Stomach (tissue), 9 donors: ENCODE measurements around the gene DOCK6. TPM values are rescaled to one million over a fixed set of nuclear protein-coding genes. Genes with fewer than 3 reads are reported as not detected.

Experiments used
- DNase-seq, 2 donors: peaks; one replicate each; pipeline versions ENCODE4 v3.0.0 to v3.0.0-alpha.2; 2013 to 2019
- H3K27ac ChIP-seq, 5 donors: fragments of 200-600 bp in 4 of 5; sonication (generic) in 4 of 5; one replicate each; pipeline ENCODE4 v1.5.1; 2013 to 2019; ENCODE audit warnings: mild to moderate bottlenecking in 1 of 5, moderate library complexity in 1 of 5
- H3K27me3 ChIP-seq, 3 donors: fragments of 200-600 bp; sonication (generic); one replicate each; pipeline ENCODE4 v1.5.1; 2017 to 2019; ENCODE audit warnings: mixed run types in 1 of 3
- H3K36me3 ChIP-seq, 4 donors: fragments of 200-600 bp; sonication (generic); 1 replicate in 3 of 4; 2 replicates in 1 of 4; pipeline ENCODE4 v1.5.1; 2016 to 2019
- H3K4me1 ChIP-seq, 4 donors: fragments of 200-600 bp; sonication (generic); one replicate each; pipeline ENCODE4 v1.5.1; 2016 to 2019
- H3K4me3 ChIP-seq, 4 donors: fragments of 200-600 bp; sonication (generic) in 3 of 4; one replicate each; pipeline ENCODE4 v1.5.1; 2016 to 2019; ENCODE audit warnings: mild to moderate bottlenecking in 1 of 4
- H3K9me3 ChIP-seq, 4 donors: fragments of 200-600 bp; sonication (generic); one replicate each; pipeline ENCODE4 v1.5.1; 2016 to 2019
- EP300 ChIP-seq: sonication (generic); formaldehyde crosslinking; IDR thresholded peaks from one replicate; pipeline ENCODE4 v1.6.1; 2017; ENCODE audit warnings: antibody characterized with exemption
- POLR2A ChIP-seq, 4 donors: fragments of 450-650 bp; IDR thresholded peaks; one replicate each; pipeline ENCODE4 v1.6.1; 2016; ENCODE audit warnings: antibody characterized with exemption in 4 of 4, control low read depth in 2 of 4, mild to moderate bottlenecking in 1 of 4, moderate library complexity in 1 of 4
- POLR2AphosphoS5 ChIP-seq, 3 donors: sonication (generic); formaldehyde crosslinking; IDR thresholded peaks; one replicate each; pipeline ENCODE4 v1.6.1; 2016; ENCODE audit warnings: antibody characterized with exemption in 3 of 3
- WGBS, 5 donors: extraction: QIAGEN DNeasy Blood & Tissue Kit in 3 of 5; methylation state at CpG; one replicate each; pipeline versions ENCODE4 v1.1.5 to v1.1.7; 2013 to 2018; 5-methylcytosine and 5-hydroxymethylcytosine counted together
- intact Hi-C: fragments of 100-400 bp; cut with DNase I; formaldehyde crosslinking; loops from one replicate; pipeline ENCODE4 v1.15.1; 2023; ENCODE audit warnings: low total_unique reads
- polyA plus RNA-seq, 3 donors: library from polyadenylated mRNA; stranded (reverse); fragments of 200-250 nt; gene quantifications; one replicate each; pipeline ENCODE4 v1.2.3, GENCODE V29; 2013
- total RNA-seq, 5 donors: library from RNA; depleted of rRNA; stranded (reverse); fragments of >200 nt; gene quantifications; one replicate each; pipeline versions ENCODE4 v1.1.0 to v1.2.3, GENCODE V29; 2014 to 2016
- TF ChIP-seq, protein P1 (sequence below), 7 experiments: fragments of 450-650 bp in 4 of 7; fragments of 200-600 bp in 3 of 7; sonication (generic) in 3 of 7; IDR thresholded peaks; one replicate each; pipeline ENCODE4 v1.5.1; 2016 to 2019; ENCODE audit warnings: antibody characterized with exemption in 7 of 7, control low read depth in 2 of 7, mild to moderate bottlenecking in 1 of 7
- donor health status: healthy with polysubstance abuse.
- donor health status: Bipolar disorder and iron deficiency.
- donor health status: healthy.

DOCK6 gene
- total and polyA plus RNA-seq, 8 donors: 21.4 to 243 (median 58.9) TPM

GRCh38 chr19:11192957-11193939 lies 69.1 kb downstream of the DOCK6 start:
- Histone ChIP-seq H3K27me3 (no peaks in the 10 kb centered on the region), H3K9me3 (no peaks in the 10 kb centered on the region), H3K4me3 (peak overlapping the region in 3 of 4 donors; percentile 67 to 76 (median 72)), H3K27ac (peak overlapping the region; percentile 14 to 98 (median 91)), H3K4me1 (peaks cover 74 to 93% (median 87%) of the 10 kb centered on the region in 4 donors), H3K36me3 (peaks cover 29 to 52% (median 39%) of the 10 kb centered on the region in 4 donors)
- TF ChIP-seq EP300 (no peak), POLR2AphosphoS5 (IDR thresholded peaks at IDR 0.05) (no peak), POLR2A (IDR thresholded peaks at IDR 0.05) (no peak)
- TF ChIP-seq, protein P1, sequence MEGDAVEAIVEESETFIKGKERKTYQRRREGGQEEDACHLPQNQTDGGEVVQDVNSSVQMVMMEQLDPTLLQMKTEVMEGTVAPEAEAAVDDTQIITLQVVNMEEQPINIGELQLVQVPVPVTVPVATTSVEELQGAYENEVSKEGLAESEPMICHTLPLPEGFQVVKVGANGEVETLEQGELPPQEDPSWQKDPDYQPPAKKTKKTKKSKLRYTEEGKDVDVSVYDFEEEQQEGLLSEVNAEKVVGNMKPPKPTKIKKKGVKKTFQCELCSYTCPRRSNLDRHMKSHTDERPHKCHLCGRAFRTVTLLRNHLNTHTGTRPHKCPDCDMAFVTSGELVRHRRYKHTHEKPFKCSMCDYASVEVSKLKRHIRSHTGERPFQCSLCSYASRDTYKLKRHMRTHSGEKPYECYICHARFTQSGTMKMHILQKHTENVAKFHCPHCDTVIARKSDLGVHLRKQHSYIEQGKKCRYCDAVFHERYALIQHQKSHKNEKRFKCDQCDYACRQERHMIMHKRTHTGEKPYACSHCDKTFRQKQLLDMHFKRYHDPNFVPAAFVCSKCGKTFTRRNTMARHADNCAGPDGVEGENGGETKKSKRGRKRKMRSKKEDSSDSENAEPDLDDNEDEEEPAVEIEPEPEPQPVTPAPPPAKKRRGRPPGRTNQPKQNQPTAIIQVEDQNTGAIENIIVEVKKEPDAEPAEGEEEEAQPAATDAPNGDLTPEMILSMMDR (IDR thresholded peaks at IDR 0.05): no peak
- intact Hi-C loops: no loop called here
- DNase-seq: no peak
- WGBS, 5 donors: 79 to 93% (median 90%) methylated on average over 46 to 68 of the region's 68 CpGs

DNA sequence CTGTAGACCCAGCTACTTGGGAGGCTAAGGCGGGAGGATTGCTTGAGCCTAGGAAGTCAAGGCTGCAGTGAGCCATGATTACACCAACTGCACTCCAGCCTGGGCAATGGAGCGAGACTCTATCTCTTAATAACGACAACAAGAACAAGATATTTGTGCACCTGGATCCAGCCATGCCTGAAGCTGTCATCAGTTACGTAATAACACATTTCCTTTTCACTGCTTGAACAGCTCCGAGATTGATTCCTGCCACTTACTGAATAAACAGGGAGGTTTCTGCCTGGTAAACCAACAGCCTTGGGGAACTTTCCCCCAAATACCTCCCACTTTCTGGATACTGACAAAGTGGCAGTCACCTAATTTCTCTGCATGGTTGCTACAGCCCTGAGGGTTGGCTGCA lies 70.4 kb downstream of the DOCK6 start:
- Histone ChIP-seq H3K4me3 (peak overlapping the region in 1 of 4 donors; percentile 10), H3K27me3 (no peaks in the 10 kb centered on the region), H3K27ac (peak overlapping the region in 4 of 5 donors; percentile 68 to 98 (median 82)), H3K4me1 (peaks cover 68 to 99% (median 89%) of the 10 kb centered on the region in 4 donors), H3K9me3 (no peaks in the 10 kb centered on the region), H3K36me3 (peaks cover 29 to 64% (median 46%) of the 10 kb centered on the region in 4 donors)
- 66 to 89% (median 77%) methylated on average over 5 of the region's 5 CpGs for WGBS, 5 donors
- intact Hi-C loops: no loop called here
- no peak for DNase-seq
- no peak for TF ChIP-seq POLR2A (IDR thresholded peaks at IDR 0.05)

GRCh38 chr19:11191273-11191755 lies 71.0 kb downstream of the DOCK6 start:
- DNase-seq: peak; percentile 36 to 57
- H3K4me3 ChIP-seq: no peak overlapping the region
- H3K9me3 ChIP-seq: no peaks in the 10 kb centered on the region
- H3K36me3 ChIP-seq: peaks cover 31 to 70% (median 49%) of the 10 kb centered on the region in 4 donors
- intact Hi-C loops: no loop called here
- H3K4me1 ChIP-seq: peaks cover 62 to 100% (median 87%) of the 10 kb centered on the region in 4 donors
- H3K27me3 ChIP-seq: no peaks in the 10 kb centered on the region
- peak overlapping the region; percentile 12 to 98 (median 69) for H3K27ac ChIP-seq
- TF ChIP-seq POLR2AphosphoS5 (IDR thresholded peaks at IDR 0.05): peak in 1 of 3 donors; percentile 67
- TF ChIP-seq, protein P1 (IDR thresholded peaks at IDR 0.05): no peak
- 44 to 69% (median 52%) methylated on average over 5 to 8 of the region's 8 CpGs for WGBS, 5 donors

GRCh38 chr19:11190501-11190900 lies 71.8 kb downstream of the DOCK6 start:
- DNase-seq: no peak
- WGBS, 5 donors: 73 to 87% (median 79%) methylated on average over 8 of the region's 8 CpGs
- H3K4me3 ChIP-seq: no peak overlapping the region
- H3K27me3 ChIP-seq: no peaks in the 10 kb centered on the region
- peaks cover 64 to 100% (median 87%) of the 10 kb centered on the region in 4 donors for H3K4me1 ChIP-seq
- intact Hi-C loops: no loop called here
- no peaks in the 10 kb centered on the region for H3K9me3 ChIP-seq
- TF ChIP-seq EP300 (no peak), POLR2A (IDR thresholded peaks at IDR 0.05) (no peak), POLR2AphosphoS5 (IDR thresholded peaks at IDR 0.05) (no peak)
- TF ChIP-seq, protein P1 (IDR thresholded peaks at IDR 0.05): no peak
- H3K36me3 ChIP-seq: peaks cover 36 to 78% (median 55%) of the 10 kb centered on the region in 4 donors
- H3K27ac ChIP-seq: peak overlapping the region in 4 of 5 donors; percentile 68 to 98 (median 82)
